H1 (cell line): ENCODE results near the gene CAD.

Experiments used
- CBX5 ChIP-seq: fragments of 300-800, 300-1000 bp; sonication (generic); IDR thresholded peaks from 2 replicates; pipeline ENCODE4 v1.7.1; 2016; ENCODE audit warnings: antibody characterized with exemption, low read length, low read depth
- POLR2A ChIP-seq, 2 experiments: IDR thresholded peaks; 1 replicate in 1 of 2; 2 replicates in 1 of 2; pipeline ENCODE4 v1.6.1; 2011; ENCODE audit warnings: low read depth in 2 of 2, low read length in 2 of 2, mild to moderate bottlenecking in 2 of 2; ENCODE audit errors: control extremely low read depth in 1 of 2
- SRF ChIP-seq: IDR thresholded peaks from 2 replicates; pipeline ENCODE4 v1.6.1; 2011; ENCODE audit warnings: mild to moderate bottlenecking, low read depth, low read length, moderate library complexity
- SUZ12 ChIP-seq: fragments of 200-600 bp; sonication (generic); IDR thresholded peaks from 2 replicates; pipeline ENCODE4 v1.6.1; 2012; ENCODE audit warnings: mild to moderate bottlenecking, inconsistent platforms, low read length, moderate library complexity, mixed read lengths
- TEAD4 ChIP-seq: IDR thresholded peaks from 2 replicates; pipeline ENCODE4 v1.6.1; 2012; ENCODE audit warnings: low read depth, low read length, inconsistent platforms, mixed read lengths
- TF ChIP-seq, protein P1 (sequence below): IDR thresholded peaks from 2 replicates; pipeline ENCODE4 v1.6.1; 2012; ENCODE audit warnings: low read length, inconsistent platforms
- TF ChIP-seq, protein P2 (sequence below), 3 experiments: IDR thresholded peaks; 1 replicate in 2 of 3; 2 replicates in 1 of 3; pipeline versions ENCODE4 v1.5.1 to v1.6.1; 2011; ENCODE audit warnings: low read length in 3 of 3, mild to moderate bottlenecking in 3 of 3, inconsistent platforms in 2 of 3, low read depth in 1 of 3, moderate library complexity in 1 of 3; ENCODE audit not compliant: insufficient read depth in 1 of 3; ENCODE audit errors: control extremely low read depth in 1 of 3

DNA sequence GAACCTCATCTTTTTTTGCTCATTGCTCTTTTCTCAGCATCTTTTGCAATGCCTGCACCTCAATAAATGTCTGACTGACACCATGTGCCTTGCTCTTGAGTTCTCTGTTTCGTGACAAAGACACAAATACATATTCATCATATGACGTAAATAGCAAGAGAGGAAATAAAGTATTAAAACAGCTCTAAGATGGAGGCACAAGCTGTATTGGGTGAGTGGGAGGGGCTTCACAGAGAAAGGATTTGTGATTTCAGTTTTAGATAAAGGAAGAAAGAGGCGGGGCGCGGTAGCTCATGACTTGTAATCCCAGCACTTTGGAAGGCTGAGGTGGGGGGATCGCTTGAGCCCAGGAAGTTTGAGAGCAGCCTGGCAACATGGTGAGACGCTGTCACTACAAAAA lies 2.9 kb downstream of the CAD start:
- TF ChIP-seq SRF (no peak), CBX5 (no peak), SUZ12 (no peak), TEAD4 (no peak), POLR2A (IDR thresholded peaks at IDR 0.05; ENCODE audit: control extremely low read depth in 1 of 2, low read depth in 2 of 2, low read length in 2 of 2) (no peak)
- TF ChIP-seq, protein P1, sequence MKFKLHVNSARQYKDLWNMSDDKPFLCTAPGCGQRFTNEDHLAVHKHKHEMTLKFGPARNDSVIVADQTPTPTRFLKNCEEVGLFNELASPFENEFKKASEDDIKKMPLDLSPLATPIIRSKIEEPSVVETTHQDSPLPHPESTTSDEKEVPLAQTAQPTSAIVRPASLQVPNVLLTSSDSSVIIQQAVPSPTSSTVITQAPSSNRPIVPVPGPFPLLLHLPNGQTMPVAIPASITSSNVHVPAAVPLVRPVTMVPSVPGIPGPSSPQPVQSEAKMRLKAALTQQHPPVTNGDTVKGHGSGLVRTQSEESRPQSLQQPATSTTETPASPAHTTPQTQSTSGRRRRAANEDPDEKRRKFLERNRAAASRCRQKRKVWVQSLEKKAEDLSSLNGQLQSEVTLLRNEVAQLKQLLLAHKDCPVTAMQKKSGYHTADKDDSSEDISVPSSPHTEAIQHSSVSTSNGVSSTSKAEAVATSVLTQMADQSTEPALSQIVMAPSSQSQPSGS, result no peak
- TF ChIP-seq, protein P2, sequence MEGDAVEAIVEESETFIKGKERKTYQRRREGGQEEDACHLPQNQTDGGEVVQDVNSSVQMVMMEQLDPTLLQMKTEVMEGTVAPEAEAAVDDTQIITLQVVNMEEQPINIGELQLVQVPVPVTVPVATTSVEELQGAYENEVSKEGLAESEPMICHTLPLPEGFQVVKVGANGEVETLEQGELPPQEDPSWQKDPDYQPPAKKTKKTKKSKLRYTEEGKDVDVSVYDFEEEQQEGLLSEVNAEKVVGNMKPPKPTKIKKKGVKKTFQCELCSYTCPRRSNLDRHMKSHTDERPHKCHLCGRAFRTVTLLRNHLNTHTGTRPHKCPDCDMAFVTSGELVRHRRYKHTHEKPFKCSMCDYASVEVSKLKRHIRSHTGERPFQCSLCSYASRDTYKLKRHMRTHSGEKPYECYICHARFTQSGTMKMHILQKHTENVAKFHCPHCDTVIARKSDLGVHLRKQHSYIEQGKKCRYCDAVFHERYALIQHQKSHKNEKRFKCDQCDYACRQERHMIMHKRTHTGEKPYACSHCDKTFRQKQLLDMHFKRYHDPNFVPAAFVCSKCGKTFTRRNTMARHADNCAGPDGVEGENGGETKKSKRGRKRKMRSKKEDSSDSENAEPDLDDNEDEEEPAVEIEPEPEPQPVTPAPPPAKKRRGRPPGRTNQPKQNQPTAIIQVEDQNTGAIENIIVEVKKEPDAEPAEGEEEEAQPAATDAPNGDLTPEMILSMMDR (IDR thresholded peaks at IDR 0.05; ENCODE audit: control extremely low read depth in 1 of 3, insufficient read depth in 1 of 3, low read depth in 1 of 3, low read length in 3 of 3), result no peak
